ENCODE data around the gene VWA3A. TPM values are rescaled to one million over a fixed set of nuclear protein-coding genes. Genes with fewer than 3 reads are reported as not detected.
"Not testable (repeated sequence)": the region's sequence is repeated elsewhere in the genome, so short reads cannot be mapped to it uniquely, and the experiment has no call there.

The VWA3A gene
- total and polyA plus RNA-seq, 2 of the 8 experiments (the other 6 are each of a cell fraction or from before 2014, with no cell fraction given) = 0.05 TPM; not detected in 1

- TF ChIP-seq JUND (IDR thresholded peaks at IDR 0.05; ENCODE audit: low read length) = peak; percentile 87
- TF ChIP-seq CHD1 (IDR thresholded peaks at IDR 0.05; ENCODE audit: low read depth, low read length) = peak; percentile 80
- TF ChIP-seq HDAC2 (IDR thresholded peaks at IDR 0.05; ENCODE audit: borderline replicate concordance in 1 of 2, low read depth in 2 of 2, low read length in 2 of 2) = no peak
- peak in 1 of 2 experiments; percentile 95; a peak in 2 of 3 replicates for TF ChIP-seq EP300 (IDR thresholded peaks at IDR 0.05; ENCODE audit: borderline replicate concordance in 1 of 2, low read depth in 2 of 2, low read length in 2 of 2)
Measured at GRCh38 chr16:22092143-22092933, at the start of gene VWA3A (continued).

DNA sequence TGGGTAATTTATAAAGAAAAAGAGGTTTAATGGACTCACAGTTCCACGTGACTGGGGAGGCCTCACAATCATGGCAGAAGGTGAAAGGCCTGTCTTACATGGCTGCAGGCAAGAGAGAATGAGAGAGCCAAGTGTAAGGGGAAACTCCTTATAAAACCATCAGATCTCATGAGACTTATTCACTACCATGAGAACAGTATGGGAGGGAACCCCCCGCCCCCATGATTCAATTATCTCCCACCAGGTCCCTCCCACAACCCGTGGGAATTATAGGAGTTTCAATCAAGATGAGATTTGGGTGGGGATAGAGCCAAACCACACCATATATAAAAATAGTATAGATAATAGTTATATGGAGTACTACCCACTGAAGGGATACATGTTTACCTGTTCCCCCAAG, 48.5 kb upstream of the VWA3A start:
- H2BK15ac ChIP-seq (ENCODE audit: low read length); H3K4me1 ChIP-seq (replicated peaks in 1 of 4; ENCODE audit: control insufficient read depth in 3 of 4, insufficient read depth in 4 of 4, low read length in 3 of 4); H4K91ac ChIP-seq (replicated peaks; ENCODE audit: insufficient read length, low read length); H3K18ac ChIP-seq (ENCODE audit: extremely low read depth, low read length); H2BK20ac ChIP-seq (ENCODE audit: low read length); H2AK5ac ChIP-seq (ENCODE audit: low read depth, low read length); H2BK12ac ChIP-seq (ENCODE audit: low read depth, low read length); H3K4me3 ChIP-seq (ENCODE audit: extremely low read depth in 1 of 4, insufficient read depth in 2 of 4, low read depth in 3 of 4, low read length in 4 of 4); H3K36me3 ChIP-seq (ENCODE audit: control insufficient read depth in 2 of 4, insufficient read depth in 4 of 4, low read length in 3 of 4); H3K14ac ChIP-seq (ENCODE audit: insufficient read length); H2BK120ac ChIP-seq (replicated peaks; ENCODE audit: low read depth, low read length); H4K20me1 ChIP-seq (replicated peaks in 1 of 2; ENCODE audit: control insufficient read depth in 1 of 2, insufficient read depth in 2 of 2, low read length in 2 of 2); H3K79me2 ChIP-seq (ENCODE audit: control insufficient read depth in 1 of 2, insufficient read depth in 2 of 2, low read length in 2 of 2); H3K9ac ChIP-seq (replicated peaks in 1 of 4; ENCODE audit: extremely low read depth in 1 of 4, low read depth in 3 of 4, low read length in 3 of 4); H3K27ac ChIP-seq (ENCODE audit: low read depth, low read length); H3K9me3 ChIP-seq (ENCODE audit: insufficient read depth in 2 of 2, low read depth in 1 of 2, low read length in 1 of 2); H2BK5ac ChIP-seq (ENCODE audit: low read depth, low read length); H4K5ac ChIP-seq (ENCODE audit: insufficient read length, low read depth, low read length); H2AFZ ChIP-seq (ENCODE audit: low read length); H4K8ac ChIP-seq (ENCODE audit: extremely low read depth, insufficient read depth, low read length); DNase-seq (ENCODE audit: low read depth in 1 of 2, low spot score in 2 of 2); H3K56ac ChIP-seq (replicated peaks; ENCODE audit: insufficient read length, low read depth, low read length); H3K4ac ChIP-seq (replicated peaks; ENCODE audit: insufficient read length, low read depth, low read length); FAIRE-seq; H3K23me2 ChIP-seq (ENCODE audit: low read depth, low read length); H3K4me2 ChIP-seq (ENCODE audit: insufficient read depth in 1 of 2, low read depth in 2 of 2, low read length in 2 of 2); H3K23ac ChIP-seq (ENCODE audit: insufficient read length); H3K79me1 ChIP-seq (ENCODE audit: low read depth, low read length); H3K27me3 ChIP-seq (replicated peaks in 1 of 4; ENCODE audit: control insufficient read depth in 3 of 4, extremely low read depth in 1 of 4, insufficient read depth in 3 of 4, low read length in 3 of 4): not testable (repeated sequence)
- 88% methylated on average over 3 of the region's 3 CpGs; no CpG with 5 or more reads in 1 of the 2 experiments for WGBS, 2 experiments (ENCODE audit: extremely low coverage in 1 of 2, insufficient coverage in 1 of 2, insufficient read length in 1 of 2, insufficient replicate concordance in 2 of 2, low coverage in 1 of 2, low lambda C conversion rate in 2 of 2, missing lambda C conversion rate in 1 of 2)
- CTCF ChIA-PET (ENCODE audit: partially characterized antibody) = interaction anchor here (1.1 kb wide), 1 partner anchor 12 kb away, joined by 3 read pairs; no protein-coding TSS in a partner anchor
- POLR2A ChIA-PET (ENCODE audit: partially characterized antibody) = interaction anchor here (0.8 kb wide), 1 partner anchor 35 kb away, joined by 3 read pairs; no protein-coding TSS in a partner anchor

Data from H1 (cell line).